ENCODE data around the gene PARVA. TPM values are rescaled to one million over a fixed set of nuclear protein-coding genes. Genes with fewer than 3 reads are reported as not detected.

Gene PARVA
- total RNA-seq, 2 experiments from 2014 or later, result 0.22 to 0.38 TPM

DNA sequence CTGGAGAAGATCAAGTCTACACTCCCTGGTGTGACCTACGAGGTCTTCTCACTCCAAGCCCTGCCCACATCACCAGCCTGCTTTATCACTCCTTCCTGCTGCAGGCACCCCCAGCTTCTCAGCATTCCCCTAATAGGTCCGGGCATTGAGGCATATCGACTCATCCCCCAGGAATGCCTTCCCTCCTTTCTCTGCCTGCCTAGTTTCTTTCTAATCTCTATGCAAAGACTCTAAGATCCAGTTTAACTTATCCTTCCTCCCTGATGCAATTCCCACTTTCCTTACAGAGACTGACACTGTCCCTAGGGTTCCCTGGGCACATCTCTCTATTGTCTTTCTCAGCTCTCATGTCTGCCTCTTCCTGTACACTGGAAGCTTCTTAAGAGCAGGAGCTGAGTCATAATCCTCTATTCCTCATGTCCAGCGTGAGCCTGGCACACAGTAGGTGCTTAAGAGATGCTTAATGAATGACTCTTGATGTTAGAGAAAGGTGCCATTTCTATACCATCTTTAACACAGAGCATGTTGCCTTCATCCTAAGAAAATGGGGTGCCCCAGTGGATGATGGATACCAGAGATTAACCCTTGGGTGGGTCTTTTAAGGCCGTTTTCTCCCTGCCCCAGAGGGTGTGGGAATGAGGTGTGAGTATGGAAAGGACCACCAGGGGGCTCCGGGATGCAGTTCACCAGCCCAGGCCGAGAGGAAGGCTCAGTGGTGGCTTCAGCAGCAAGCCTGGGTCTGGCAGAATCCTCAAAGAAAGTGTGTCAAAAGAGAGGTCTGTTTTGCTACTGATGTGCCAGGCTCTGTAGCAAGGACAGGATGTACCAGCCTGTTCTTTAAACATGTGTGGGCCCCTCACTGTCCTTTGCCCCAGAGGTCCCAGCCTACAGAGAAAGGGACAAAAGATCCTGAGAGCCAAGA is 34.7 kb downstream of the PARVA start:
- no peak overlapping the region for H3K27ac Mint-ChIP-seq
- H3K4me3 Mint-ChIP-seq, result no peak overlapping the region
- peak; percentile 55 for DNase-seq
- intact Hi-C loops (cut with micrococcal nuclease), result loop anchor here (2.0 to 10.0 kb wide), 3 partner anchors 63 to 477 kb away; no protein-coding TSS in a partner anchor
- H3K9me3 Mint-ChIP-seq, result no peaks in the 10 kb centered on the region
- H3K27me3 Mint-ChIP-seq (ENCODE audit: low read depth), result no peaks in the 10 kb centered on the region
- H3K36me3 Mint-ChIP-seq (ENCODE audit: low read depth), result no peaks in the 10 kb centered on the region
- no peaks in the 10 kb centered on the region for H3K4me1 Mint-ChIP-seq (ENCODE audit: low read depth)
- CTCF ChIA-PET, result interaction anchor here (0.6 to 2.3 kb wide), 2 partner anchors 81 to 92 kb away, joined by 3 to 8 read pairs; no protein-coding TSS in a partner anchor

DNA sequence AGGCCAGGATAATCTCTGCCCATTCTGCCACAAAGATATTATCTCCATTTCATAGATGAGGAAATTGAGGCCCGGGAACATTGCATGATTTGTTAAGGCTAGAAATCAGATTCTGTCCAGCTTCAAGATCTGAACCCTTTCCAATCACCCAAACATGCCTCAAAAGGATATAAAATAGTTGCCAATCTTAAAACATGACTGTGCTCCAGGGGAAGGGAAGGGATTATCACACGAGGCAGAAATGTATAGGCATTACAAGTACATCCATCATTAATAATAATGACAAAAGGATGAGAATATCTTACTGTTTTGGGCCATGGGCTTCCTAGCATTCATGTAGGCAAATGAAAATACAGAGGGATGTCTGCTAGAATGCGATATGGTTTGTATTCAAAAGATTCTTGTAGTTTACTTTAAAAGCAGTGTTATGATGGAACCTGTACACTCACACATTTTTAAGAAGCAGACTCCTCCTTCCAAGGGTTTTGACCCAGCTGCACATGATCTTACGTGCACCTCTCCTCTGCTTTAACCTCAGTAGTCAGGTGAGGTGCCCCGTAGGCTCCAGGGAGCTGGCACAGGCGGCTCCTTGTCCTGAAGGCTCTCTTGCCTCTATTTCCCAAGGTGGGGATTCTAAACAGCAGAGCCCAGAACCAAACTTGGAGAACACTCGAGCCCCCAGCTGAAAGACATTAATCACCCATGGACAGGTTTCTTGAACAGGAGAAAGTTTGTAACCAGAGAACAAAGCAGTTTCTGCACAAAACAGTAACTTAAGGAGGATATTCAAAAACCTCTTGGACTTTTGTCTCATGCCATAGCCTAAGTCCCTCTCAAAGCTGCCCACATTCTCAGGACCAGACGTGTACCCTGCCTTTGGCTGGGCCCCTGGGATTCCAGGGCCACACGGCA is 36.0 kb downstream of the PARVA start:
- no peaks in the 10 kb centered on the region for H3K36me3 Mint-ChIP-seq (ENCODE audit: low read depth)
- H3K27ac Mint-ChIP-seq, result no peak overlapping the region
- CTCF ChIA-PET, result interaction anchor here (0.7 to 1.3 kb wide), 2 partner anchors 475 to 477 kb away, joined by 3 to 5 read pairs; no protein-coding TSS in a partner anchor
- H3K4me1 Mint-ChIP-seq (ENCODE audit: low read depth), result no peaks in the 10 kb centered on the region
- H3K9me3 Mint-ChIP-seq, result no peaks in the 10 kb centered on the region
- no peak for DNase-seq
- intact Hi-C loops (cut with micrococcal nuclease), result loop anchor here (2.0 to 10.0 kb wide), 3 partner anchors 61 to 475 kb away; no protein-coding TSS in a partner anchor
- no peak overlapping the region for H3K4me3 Mint-ChIP-seq
- no peaks in the 10 kb centered on the region for H3K27me3 Mint-ChIP-seq (ENCODE audit: low read depth)

DNA sequence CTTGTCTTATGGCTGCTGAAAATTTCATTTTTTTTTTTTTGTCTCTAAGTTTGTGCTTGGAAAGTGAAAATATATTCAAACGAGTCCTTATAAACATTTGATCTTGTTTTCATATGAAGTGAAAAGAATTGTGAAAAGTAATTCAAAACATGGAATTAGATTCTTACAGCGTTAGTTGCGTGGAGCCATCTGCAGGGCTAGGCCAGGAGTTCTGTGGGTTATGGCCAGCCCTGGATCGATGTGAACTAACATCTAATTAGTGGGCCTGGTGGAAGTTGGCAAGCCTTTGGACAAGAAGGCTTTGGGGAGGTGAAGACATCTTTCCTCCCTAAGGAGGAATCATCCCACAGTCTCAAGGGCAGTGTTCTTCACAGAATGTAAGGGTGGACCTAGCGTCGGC is 37.2 kb downstream of the PARVA start:
- no peaks in the 10 kb centered on the region for H3K36me3 Mint-ChIP-seq (ENCODE audit: low read depth)

DNA sequence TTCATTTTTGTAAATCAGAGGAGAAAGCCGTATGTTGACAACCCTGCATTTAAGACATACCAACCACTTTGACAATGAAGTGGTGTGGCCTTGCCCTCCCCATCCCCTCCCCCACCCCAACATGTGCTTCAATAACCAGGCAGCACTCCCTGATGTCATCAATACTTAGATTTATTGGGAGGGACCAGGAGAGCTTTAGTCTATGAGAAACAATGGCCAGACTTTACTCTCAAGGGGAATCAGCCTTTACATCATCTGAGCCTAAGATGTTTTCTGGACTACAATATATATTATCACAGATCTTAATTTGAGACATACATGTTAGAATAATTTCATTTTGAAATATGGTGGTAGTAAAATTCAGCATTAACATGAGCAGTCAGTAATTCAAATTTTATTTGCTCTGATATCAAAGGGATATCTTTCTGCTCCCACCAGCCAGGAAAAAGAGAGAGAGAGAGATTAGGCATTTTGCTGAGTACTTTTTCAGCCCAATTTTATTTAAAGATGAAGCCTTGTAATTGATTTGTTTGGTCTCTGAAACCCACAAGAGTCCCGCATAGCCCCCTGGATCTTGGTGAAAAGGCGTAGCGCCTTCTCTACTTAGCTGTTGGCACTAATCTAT is 38.1 kb downstream of the PARVA start:
- Mint-ChIP-seq H3K27ac (no peak overlapping the region), H3K9me3 (no peaks in the 10 kb centered on the region), H3K4me3 (no peak overlapping the region), H3K27me3 (ENCODE audit: low read depth) (no peaks in the 10 kb centered on the region), H3K4me1 (ENCODE audit: low read depth) (no peaks in the 10 kb centered on the region), H3K36me3 (ENCODE audit: low read depth) (no peaks in the 10 kb centered on the region)
- CTCF ChIA-PET, result no interaction called here
- DNase-seq, result no peak
- intact Hi-C loops (cut with micrococcal nuclease), result loop anchor here (10.0 kb wide), 2 partner anchors 59 to 399 kb away; no protein-coding TSS in a partner anchor

More for the DNA sequence above, 37.2 kb downstream of the PARVA start:
- no peak for DNase-seq
- Mint-ChIP-seq H3K4me3 (no peak overlapping the region), H3K27me3 (ENCODE audit: low read depth) (no peaks in the 10 kb centered on the region), H3K4me1 (ENCODE audit: low read depth) (no peaks in the 10 kb centered on the region), H3K9me3 (no peaks in the 10 kb centered on the region), H3K27ac (no peak overlapping the region)
- CTCF ChIA-PET, result interaction anchor here (0.7 kb wide), 1 partner anchor 474 kb away, joined by 3 read pairs; no protein-coding TSS in a partner anchor
- intact Hi-C loops (cut with micrococcal nuclease), result loop anchor here (10.0 kb wide), 2 partner anchors 60 to 400 kb away; no protein-coding TSS in a partner anchor

DNA sequence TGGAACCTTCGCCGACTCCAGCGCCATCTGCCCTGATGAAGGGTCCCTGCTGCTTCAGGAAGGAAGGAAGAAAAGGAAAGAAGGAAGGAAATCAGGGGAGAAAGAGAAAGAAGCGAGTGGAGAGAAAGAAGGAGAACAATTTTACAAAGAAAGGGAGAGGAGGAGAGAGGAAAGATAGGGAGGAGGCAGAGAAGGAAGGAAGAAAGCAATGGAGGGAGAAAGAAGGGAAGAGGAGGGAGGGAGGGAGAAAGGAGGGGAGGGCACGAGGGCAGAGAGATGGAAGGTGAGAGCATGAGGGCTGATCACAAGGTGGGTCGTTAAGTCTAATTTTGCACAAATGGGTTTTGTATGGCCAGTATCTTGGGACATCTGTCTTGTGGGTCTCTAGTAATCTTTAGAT is 39.2 kb downstream of the PARVA start:
- Mint-ChIP-seq H3K27ac (no peak overlapping the region), H3K4me3 (no peak overlapping the region)
- intact Hi-C loops (cut with micrococcal nuclease), result loop anchor here (10.0 kb wide), 2 partner anchors 58 to 398 kb away; no protein-coding TSS in a partner anchor

DNA sequence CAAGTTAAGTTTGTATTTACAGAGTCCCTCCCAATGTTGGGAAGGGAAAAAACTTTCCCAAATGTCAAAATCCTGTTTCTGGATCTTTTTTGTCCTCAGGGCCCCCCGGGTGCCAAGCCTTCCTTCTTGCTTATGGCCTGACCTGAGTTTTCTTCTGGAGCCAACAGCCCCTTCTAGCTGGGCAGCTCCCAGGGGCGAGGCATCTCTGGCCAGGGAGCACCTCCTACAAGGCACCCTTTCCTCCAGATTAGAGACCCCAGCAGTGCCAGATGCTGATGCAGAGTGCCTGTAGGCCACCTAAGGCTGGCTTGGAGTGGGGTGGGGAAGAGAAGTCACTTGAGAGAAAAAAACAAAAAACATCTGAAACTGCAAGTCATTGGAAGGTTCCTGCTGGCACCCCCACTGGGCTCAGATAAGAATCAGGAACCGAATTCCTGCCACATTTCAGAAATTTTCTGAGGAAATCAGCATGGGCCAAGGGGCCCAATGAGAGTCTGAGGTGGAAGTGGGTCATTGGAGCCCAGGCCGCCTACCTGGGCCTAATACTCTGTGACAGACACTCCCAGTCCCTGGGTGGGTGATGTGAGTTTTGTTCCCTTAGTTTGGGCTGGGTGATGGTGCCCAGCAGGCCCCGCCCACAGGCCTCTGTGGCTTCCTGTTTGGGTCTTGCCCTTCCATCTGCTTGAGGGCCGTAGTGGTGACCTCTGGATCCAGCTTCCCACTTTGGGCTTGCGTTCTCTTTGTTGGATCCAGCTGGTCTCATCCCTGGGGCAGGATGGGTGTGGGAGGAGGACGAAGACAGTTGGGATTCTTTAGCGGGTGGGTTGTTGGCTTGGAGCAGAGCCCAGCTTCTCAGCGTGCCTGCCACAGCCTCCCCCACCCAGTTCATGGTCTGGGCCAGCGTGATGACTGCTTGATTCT is 40.6 kb downstream of the PARVA start:
- no peak overlapping the region for H3K27ac Mint-ChIP-seq
- H3K9me3 Mint-ChIP-seq, result no peaks in the 10 kb centered on the region
- intact Hi-C loops (cut with micrococcal nuclease), result loop anchor here (10.0 kb wide), 2 partner anchors 57 to 397 kb away; no protein-coding TSS in a partner anchor
- H3K4me3 Mint-ChIP-seq, result no peak overlapping the region
- no peaks in the 10 kb centered on the region for H3K4me1 Mint-ChIP-seq (ENCODE audit: low read depth)
- H3K27me3 Mint-ChIP-seq (ENCODE audit: low read depth), result no peaks in the 10 kb centered on the region
- DNase-seq, result no peak
- H3K36me3 Mint-ChIP-seq (ENCODE audit: low read depth), result no peaks in the 10 kb centered on the region
- CTCF ChIA-PET, result interaction anchor here (0.7 kb wide), 1 partner anchor 14 kb away, joined by 3 read pairs; no protein-coding TSS in a partner anchor

More for the DNA sequence above, 39.2 kb downstream of the PARVA start:
- Mint-ChIP-seq H3K4me1 (ENCODE audit: low read depth) (no peaks in the 10 kb centered on the region), H3K9me3 (no peaks in the 10 kb centered on the region), H3K36me3 (ENCODE audit: low read depth) (no peaks in the 10 kb centered on the region), H3K27me3 (ENCODE audit: low read depth) (no peaks in the 10 kb centered on the region)
- CTCF ChIA-PET, result no interaction called here
- no peak for DNase-seq

DNA sequence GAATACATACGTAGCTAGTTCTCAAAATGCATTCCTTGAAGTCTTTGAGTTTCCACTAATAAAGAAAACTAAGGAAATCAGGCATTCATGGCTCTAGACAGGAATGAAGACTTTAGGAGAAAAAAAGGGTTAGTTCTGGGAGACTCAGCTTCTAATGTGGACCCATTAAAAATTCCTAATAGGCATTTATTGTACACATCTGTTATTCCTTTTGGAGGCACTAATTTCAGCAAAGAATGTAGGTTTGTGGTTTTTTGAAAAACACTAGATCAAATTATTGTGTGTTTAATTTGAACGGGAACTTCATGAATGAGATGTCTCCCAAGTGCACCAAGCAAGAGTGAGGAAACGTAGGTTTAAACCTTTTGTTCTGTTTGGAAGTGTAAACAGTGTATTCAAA is 42.7 kb downstream of the PARVA start:
- no peak overlapping the region for H3K27ac Mint-ChIP-seq
- CTCF ChIA-PET, result no interaction called here
- H3K4me3 Mint-ChIP-seq, result no peak overlapping the region
- no peak for DNase-seq
- no peaks in the 10 kb centered on the region for H3K4me1 Mint-ChIP-seq (ENCODE audit: low read depth)
- intact Hi-C loops (cut with micrococcal nuclease), result no loop called here
- no peaks in the 10 kb centered on the region for H3K27me3 Mint-ChIP-seq (ENCODE audit: low read depth)
- no peaks in the 10 kb centered on the region for H3K36me3 Mint-ChIP-seq (ENCODE audit: low read depth)
- no peaks in the 10 kb centered on the region for H3K9me3 Mint-ChIP-seq

DNA sequence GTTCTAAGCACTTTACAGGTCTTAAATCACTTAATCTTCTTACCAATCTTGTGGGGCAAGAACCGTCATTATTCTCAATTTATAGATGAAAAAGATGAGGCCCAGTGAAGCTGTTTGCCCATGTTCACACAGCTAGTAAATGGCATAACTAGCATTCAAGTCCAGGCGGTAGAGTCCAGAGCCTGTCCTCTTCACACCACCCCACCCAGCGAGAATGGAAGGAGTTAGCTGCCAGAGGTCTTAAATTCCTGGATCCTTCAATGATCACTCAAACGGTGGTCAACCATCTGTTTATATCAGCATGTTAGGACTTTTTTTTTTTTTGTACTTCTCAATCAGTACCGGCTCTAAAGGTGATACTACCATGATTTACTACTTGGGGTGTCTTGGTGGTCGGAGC is 43.3 kb downstream of the PARVA start:
- no peak for DNase-seq
- H3K36me3 Mint-ChIP-seq (ENCODE audit: low read depth), result no peaks in the 10 kb centered on the region
- no peaks in the 10 kb centered on the region for H3K4me1 Mint-ChIP-seq (ENCODE audit: low read depth)
- no peak overlapping the region for H3K27ac Mint-ChIP-seq
- CTCF ChIA-PET, result no interaction called here
- H3K4me3 Mint-ChIP-seq, result no peak overlapping the region
- H3K27me3 Mint-ChIP-seq (ENCODE audit: low read depth), result no peaks in the 10 kb centered on the region
- no peaks in the 10 kb centered on the region for H3K9me3 Mint-ChIP-seq
- intact Hi-C loops (cut with micrococcal nuclease), result no loop called here

DNA sequence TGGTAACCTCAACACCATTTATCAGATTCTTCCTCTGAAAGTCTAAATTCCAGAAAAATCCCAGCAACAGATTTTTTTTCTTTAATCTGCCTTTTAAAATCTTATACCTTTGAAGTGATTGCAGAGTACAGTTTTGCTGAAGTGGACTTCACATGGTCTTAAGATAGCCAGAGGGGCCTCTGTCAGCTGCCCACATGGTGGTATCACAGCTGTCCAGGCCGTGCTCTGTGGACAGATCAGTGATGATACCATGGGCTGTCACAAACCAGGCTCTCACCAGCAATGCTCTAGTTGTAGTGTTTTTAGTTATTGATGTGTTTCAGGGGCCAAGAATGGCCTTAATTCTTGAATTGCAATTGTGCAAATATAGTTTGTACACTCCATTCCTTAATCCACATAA is 44.0 kb downstream of the PARVA start:
- intact Hi-C loops (cut with micrococcal nuclease), result no loop called here
- Mint-ChIP-seq H3K27ac (no peak overlapping the region), H3K36me3 (ENCODE audit: low read depth) (no peaks in the 10 kb centered on the region), H3K4me3 (no peak overlapping the region), H3K9me3 (no peaks in the 10 kb centered on the region), H3K27me3 (ENCODE audit: low read depth) (no peaks in the 10 kb centered on the region), H3K4me1 (ENCODE audit: low read depth) (no peaks in the 10 kb centered on the region)
- CTCF ChIA-PET, result no interaction called here
- no peak for DNase-seq

DNA sequence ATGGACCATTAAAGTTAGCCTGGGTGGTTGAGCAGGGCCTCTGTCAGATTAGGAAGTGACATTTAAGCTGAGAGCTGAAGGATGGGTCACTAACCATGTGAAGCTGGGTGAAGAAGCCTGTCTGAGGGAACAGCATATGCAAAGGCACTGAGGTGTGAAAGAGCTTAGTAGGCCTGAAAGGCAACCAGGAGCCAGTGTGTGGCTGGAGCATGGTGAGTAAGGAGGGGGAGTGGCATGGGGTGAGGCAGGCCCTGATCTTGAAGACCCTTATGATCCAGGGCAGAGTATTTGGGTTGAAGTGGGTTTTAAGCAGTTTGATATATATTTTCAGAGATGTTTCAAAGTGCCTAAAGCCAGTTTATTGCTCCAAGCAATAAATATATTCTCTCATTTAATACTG is 48.8 kb downstream of the PARVA start:
- intact Hi-C loops (cut with micrococcal nuclease), result no loop called here
- Mint-ChIP-seq H3K4me3 (no peak overlapping the region), H3K9me3 (no peaks in the 10 kb centered on the region), H3K27me3 (ENCODE audit: low read depth) (no peaks in the 10 kb centered on the region), H3K36me3 (ENCODE audit: low read depth) (no peaks in the 10 kb centered on the region), H3K4me1 (ENCODE audit: low read depth) (no peaks in the 10 kb centered on the region), H3K27ac (no peak overlapping the region)
- DNase-seq, result no peak
- CTCF ChIA-PET, result interaction anchor here (1.1 kb wide), 1 partner anchor 16 kb away, joined by 3 read pairs; no protein-coding TSS in a partner anchor

DNA sequence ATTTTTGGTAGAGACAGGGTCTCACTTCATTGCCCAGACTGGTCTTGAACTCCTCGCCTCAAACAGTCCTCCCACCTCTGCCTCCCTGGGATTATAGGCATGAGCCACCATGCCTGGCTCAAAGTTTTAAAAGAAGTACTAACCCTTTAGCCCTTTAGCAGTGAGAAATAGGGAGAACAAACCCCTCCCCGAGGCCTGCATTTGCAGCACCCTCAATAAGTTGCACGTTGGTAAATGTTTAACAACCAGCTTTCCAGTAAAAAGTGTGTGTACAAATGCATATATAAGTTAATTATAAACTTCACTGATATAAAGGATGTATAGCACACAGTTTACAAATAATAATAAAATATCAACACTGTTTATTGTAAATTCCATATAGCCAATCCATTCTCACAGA is 51.8 kb downstream of the PARVA start:
- DNase-seq, result no peak
- intact Hi-C loops (cut with micrococcal nuclease), result no loop called here
- H3K4me1 Mint-ChIP-seq (ENCODE audit: low read depth), result no peaks in the 10 kb centered on the region
- no peaks in the 10 kb centered on the region for H3K9me3 Mint-ChIP-seq
- H3K27me3 Mint-ChIP-seq (ENCODE audit: low read depth), result no peaks in the 10 kb centered on the region
- CTCF ChIA-PET, result no interaction called here
- no peak overlapping the region for H3K27ac Mint-ChIP-seq
- H3K4me3 Mint-ChIP-seq, result no peak overlapping the region
- H3K36me3 Mint-ChIP-seq (ENCODE audit: low read depth), result no peaks in the 10 kb centered on the region

Data from activated naive CD4-positive, alpha-beta T cell treated with anti-CD3 and anti-CD28 coated beads for 36 hours (primary cell).